ENCODE data around the gene TAF10. TPM values are rescaled to one million over a fixed set of nuclear protein-coding genes. Genes with fewer than 3 reads are reported as not detected.

The TAF10 gene
- total RNA-seq, 1 donor from 2014 or later: 150 TPM

GRCh38 chr11:6625832-6626420 is 13.9 kb upstream of the TAF10 start:
- intact Hi-C loops (cut with micrococcal nuclease): no loop called here

GRCh38 chr11:6625156-6625831 is 13.3 kb upstream of the TAF10 start:
- intact Hi-C loops (cut with micrococcal nuclease): no loop called here

- intact Hi-C loops (cut with micrococcal nuclease): no loop called here
These were observed 11.7 kb upstream of the TAF10 start for GRCh38 chr11:6623391-6624363.

- intact Hi-C loops (cut with micrococcal nuclease): no loop called here
These were observed 10.5 kb upstream of the TAF10 start for GRCh38 chr11:6622261-6623171.

GRCh38 chr11:6621711-6622211 is 9.7 kb upstream of the TAF10 start:
- intact Hi-C loops (cut with micrococcal nuclease): no loop called here

GRCh38 chr11:6620636-6621035 is 8.6 kb upstream of the TAF10 start:
- intact Hi-C loops (cut with micrococcal nuclease): no loop called here

- intact Hi-C loops (cut with micrococcal nuclease): loop anchor here (1.0 to 10.0 kb wide), 11 partner anchors 8 to 994 kb away; partner anchors contain the start of genes ARFIP2, ILK, MRPL17 and PPFIBP2
These were observed 7.2 kb upstream of the TAF10 start, which contains the start of gene TPP1 for GRCh38 chr11:6619004-6619745. Gene TPP1, minus strand, starts transcription at chr11:6619422. Its CDS starts 22 bp downstream, at chr11:6619400.

GRCh38 chr11:6618117-6619003 is 6.3 kb upstream of the TAF10 start:
- intact Hi-C loops (cut with micrococcal nuclease): loop anchor here (1.0 to 10.0 kb wide), 11 partner anchors 7 to 994 kb away; partner anchors contain the start of genes ARFIP2, ILK, MRPL17 and PPFIBP2

- intact Hi-C loops (cut with micrococcal nuclease): loop anchor here (10.0 kb wide), 1 partner anchor 993 kb away; the partner anchor contains the start of gene TRIM34
These were observed 5.3 kb upstream of the TAF10 start for GRCh38 chr11:6617315-6617781.

GRCh38 chr11:6616596-6617250 is 4.7 kb upstream of the TAF10 start:
- intact Hi-C loops (cut with micrococcal nuclease): loop anchor here (10.0 kb wide), 1 partner anchor 992 kb away; the partner anchor contains the start of gene TRIM34

- intact Hi-C loops (cut with micrococcal nuclease): loop anchor here (10.0 kb wide), 1 partner anchor 991 kb away; the partner anchor contains the start of gene TRIM34
These were observed 4.0 kb upstream of the TAF10 start for GRCh38 chr11:6615882-6616585.

- intact Hi-C loops (cut with micrococcal nuclease): loop anchor here (10.0 kb wide), 1 partner anchor 990 kb away; the partner anchor contains the start of gene TRIM34
These were observed 3.0 kb upstream of the TAF10 start for GRCh38 chr11:6615046-6615445.

GRCh38 chr11:6614446-6614845 is 2.4 kb upstream of the TAF10 start:
- intact Hi-C loops (cut with micrococcal nuclease): loop anchor here (5.0 to 10.0 kb wide), 2 partner anchors 292 to 990 kb away; partner anchors contain the start of genes CAVIN3 and TRIM34

- intact Hi-C loops (cut with micrococcal nuclease): loop anchor here (2.0 to 10.0 kb wide), 3 partner anchors 291 to 989 kb away; partner anchors contain the start of genes CAVIN3, TRIM22 and TRIM34
These were observed 1.5 kb upstream of the TAF10 start for GRCh38 chr11:6613496-6613895.

GRCh38 chr11:6611963-6612212 is 128 bp downstream of the TAF10 start:
- intact Hi-C loops (cut with micrococcal nuclease): loop anchor here (1.0 to 10.0 kb wide), 13 partner anchors 7 to 1375 kb away; partner anchors contain the start of genes ARFIP2, CAVIN3, EIF3F and FHIP1B

GRCh38 chr11:6611092-6611962 is 689 bp downstream of the TAF10 start:
- intact Hi-C loops (cut with micrococcal nuclease): loop anchor here (1.0 to 10.0 kb wide), 3 partner anchors 8 to 987 kb away; partner anchors contain the start of genes CAVIN3, TPP1 and TRIM34
